Stimulated activated CD4-positive, alpha-beta T cell treated with anti-CD3 and anti-CD28 coated beads, Interleukin-4, amount 100 ng/mL, for 48 hours (primary cell): ENCODE measurements around the gene VWA5B1.

Experiments used
- DNase-seq, 2 donors: peaks; one replicate each; pipeline ENCODE4 v3.0.0-alpha.2; 2020; ENCODE audit warnings: low read depth in 2 of 2

The VWA5B1 gene

DNA sequence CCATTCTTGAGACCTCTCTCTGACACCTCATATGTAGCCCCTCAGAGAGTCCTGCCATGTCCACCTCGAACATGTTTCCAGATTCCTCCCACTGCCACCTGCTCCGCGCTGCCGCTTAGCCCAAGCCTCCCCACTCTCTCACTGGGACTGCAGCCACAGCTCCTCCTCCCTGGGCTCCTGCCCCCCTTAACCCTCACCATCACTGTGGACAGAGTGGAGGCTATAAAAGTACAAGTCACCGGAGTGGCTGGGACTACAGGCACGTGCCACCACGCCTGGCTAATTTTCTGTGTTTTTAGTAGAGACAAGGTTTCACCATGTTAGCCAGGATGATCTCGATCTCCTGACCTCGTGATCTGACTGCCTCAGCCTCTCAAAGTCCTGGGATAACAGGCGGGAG is 77.0 kb downstream of the VWA5B1 start:
- DNase-seq, result no peak

DNA sequence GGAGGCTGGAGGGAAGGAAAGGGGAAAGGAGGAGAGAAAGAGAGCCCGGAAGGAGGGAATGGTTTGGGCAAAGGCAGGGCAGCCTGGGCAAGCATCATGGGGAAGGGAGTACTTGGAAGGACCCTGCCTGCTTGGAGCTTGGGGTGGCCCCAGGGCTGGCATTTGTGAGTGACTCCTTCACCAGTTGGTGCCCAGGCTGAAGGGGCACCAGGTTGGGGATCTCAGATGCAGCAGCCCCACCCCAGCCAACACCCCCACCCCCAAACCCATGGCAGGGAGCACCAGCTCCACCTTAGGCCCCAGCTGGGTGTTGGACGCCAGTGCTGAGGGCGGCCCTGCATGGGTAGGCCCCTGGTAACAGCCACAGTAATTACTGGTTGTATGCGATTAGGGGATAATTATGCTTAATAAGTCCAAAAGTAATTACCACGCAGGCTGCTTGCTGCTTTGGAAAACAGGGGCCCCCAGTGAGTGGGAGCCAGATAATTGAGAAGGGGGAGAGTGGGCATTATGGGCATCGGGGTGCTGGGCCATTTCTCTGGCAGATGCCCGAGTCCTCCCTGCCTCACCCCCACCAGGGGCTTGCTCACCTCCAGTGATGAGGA is 78.3 kb downstream of the VWA5B1 start:
- DNase-seq, result no peak

- no peak for DNase-seq
These were observed 80.0 kb downstream of the VWA5B1 start for GRCh38 chr1:20370698-20371097.

DNA sequence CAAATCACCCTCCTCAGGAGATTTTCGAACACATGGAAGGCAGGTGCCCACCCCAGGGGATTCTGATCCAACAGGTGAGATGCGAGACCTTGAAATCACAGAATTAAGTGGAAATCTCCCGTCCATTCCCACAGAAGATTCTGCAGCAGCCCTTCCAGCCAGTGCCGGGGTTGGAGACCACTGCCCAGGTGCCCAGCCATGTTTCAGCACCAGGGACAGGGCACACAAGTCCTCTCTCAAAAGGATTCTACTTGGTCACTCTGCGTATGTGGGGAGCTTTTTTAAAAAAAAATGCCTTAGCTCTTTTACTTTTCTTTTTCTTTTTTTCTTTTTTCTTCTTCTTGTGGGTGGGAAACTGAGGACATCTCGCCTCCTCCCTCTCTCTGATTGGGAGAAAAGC is 80.7 kb downstream of the VWA5B1 start:
- no peak for DNase-seq

DNA sequence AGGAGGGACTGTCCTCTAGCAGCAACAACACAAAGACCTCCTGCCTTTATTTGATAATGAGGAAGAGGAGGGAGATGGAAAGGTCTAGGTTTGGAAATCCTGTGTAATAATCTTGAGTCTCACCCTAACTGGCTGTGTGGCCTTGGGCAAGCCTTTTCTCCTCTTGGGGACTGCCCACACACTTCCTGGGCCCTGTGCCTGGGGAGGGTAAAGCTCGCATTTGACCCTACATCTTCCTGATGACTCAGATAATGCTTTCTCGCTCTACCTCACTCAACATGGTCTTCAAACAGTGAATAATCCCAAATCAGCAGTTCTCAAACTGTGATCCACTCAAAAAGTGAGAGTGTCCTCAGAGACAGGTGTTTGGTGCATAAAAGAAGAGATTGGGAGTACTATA is 81.2 kb downstream of the VWA5B1 start:
- no peak for DNase-seq

DNA sequence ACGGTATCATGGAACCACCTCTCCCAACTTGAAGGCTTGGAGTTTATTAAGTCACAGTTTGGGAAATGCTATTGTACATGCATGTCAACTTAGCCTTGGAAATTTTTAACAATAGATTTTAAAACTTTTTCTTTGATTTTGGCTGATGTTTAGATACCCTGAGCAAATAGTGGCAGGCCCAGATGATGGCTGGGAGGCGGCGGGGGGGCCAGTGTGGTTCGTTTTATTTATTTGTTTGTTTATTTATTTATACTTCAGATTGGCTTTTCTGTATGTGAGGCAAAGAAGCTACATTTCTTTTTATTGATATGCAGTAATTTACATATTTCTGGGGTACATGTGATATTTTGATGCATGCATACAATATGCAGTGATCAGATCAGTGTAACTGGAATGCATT is 82.0 kb downstream of the VWA5B1 start:
- DNase-seq, result no peak

DNA sequence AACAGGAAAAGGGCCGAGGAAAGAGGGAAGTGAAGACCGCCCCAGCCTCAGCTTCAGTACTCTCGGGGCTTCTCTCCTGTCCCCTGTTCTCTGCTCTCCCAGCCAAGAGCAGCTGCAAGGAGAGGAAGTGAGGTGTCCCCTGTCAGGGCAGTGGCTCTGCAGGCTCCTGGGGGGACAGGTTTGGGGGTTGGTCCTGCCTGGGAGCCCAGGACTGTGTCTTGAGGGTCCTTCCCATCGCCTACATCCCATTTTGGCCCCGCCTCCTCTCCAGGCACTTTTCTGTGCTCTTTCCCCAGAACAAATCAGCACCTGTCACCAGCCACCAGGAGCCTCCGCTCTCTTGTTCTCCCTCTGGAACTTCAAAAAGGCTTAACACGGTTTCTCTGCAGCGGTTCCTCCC is 82.6 kb downstream of the VWA5B1 start:
- no peak for DNase-seq

DNA sequence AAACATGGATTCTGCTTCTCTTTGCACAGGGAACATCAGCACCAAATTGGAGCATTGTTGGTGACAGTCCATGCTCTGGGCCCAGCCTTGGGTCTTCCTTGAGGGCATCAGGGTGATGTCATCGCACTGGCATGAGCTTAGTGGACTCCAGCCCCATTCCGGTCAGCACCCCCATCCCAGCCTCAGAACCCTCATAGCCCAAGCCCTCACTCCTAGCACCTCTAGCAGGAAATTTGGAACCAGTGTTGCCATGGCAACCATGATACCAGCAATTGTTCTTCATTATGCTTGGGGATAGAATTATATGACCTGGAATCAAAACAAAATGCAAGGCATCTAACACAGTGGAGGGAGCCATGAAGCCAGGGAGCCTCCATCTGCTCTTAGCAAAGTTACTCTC is 83.1 kb downstream of the VWA5B1 start:
- no peak for DNase-seq

DNA sequence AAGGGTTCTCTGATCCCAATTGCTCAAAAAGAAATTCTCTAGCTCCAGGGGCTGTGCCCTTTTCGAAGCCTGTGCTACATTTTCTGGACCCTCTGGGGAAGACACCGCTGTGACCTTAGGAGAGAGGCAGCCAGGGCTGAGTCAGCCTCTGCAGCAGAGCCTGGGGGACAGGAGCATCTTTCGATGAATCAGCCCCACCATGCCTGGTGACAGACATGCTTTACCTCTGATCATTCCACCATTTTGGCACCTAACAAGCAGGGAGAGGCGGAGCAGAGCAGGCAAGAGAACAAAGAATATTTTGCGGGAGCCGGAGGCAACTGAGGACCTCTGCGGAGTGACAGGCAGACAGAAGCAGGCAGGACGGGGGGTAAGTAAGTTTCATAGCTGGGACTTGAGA is 84.9 kb downstream of the VWA5B1 start:
- DNase-seq, result no peak

DNA sequence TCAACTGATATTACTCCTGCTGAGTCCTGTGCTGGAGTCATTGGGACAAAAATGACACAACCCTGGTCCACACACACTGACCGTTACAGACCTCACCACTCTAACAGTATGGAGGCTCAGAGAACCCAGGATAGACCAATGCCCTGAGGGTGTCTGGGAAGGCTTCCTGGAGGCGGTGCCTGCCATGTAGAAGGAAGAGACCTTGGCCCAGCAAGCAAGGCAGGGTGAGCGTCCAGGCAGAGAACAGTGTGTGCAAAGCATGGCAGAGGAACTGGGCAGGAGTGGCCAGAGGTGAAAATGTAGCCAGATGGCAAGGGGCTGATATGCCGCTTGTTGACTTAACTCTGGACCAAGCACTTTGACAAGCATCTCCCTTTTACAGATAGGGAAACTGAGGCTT is 85.5 kb downstream of the VWA5B1 start:
- no peak for DNase-seq

GRCh38 chr1:20376880-20377494 is 86.3 kb downstream of the VWA5B1 start:
- DNase-seq, result peak; percentile 45 to 70

DNA sequence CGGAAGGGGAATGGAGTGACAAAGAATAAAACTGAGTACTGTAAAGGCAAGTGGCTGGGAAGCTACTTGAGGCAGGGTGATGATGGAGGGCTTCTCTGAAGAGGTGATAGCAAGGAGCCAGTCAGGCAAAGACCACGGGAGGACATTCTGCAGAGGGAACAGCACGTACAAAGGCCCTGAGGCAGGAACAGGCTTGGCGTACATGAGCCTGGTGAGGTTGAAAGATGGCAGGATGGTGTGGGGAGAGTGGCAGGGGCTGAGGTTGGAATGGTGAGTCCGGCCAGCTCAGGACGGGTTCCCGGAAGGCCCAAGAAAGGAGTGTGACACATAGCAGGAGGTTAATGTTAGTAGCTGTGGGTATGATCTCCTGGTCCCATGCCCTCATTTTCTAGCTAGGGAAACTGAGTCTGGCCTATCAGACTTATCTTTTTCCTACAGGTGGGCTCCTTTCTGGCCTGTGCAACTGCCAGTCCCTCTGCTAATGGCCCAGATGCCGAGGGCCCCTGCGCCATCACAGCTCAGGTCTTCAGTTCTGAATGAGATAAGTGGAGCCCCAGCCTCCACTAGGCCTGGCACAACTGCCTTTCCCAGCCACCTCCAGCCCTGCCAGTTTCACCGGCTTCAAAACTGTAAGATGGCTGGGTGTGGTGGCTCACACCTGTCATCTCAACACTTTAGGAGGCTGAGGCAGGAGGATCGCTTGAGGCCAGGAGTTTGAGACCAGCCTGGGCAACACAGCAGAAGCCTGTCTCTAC is 87.0 kb downstream of the VWA5B1 start:
- no peak for DNase-seq

GRCh38 chr1:20379075-20379474 is 88.4 kb downstream of the VWA5B1 start:
- DNase-seq, result no peak

- no peak for DNase-seq
These were observed 89.5 kb downstream of the VWA5B1 start for GRCh38 chr1:20380175-20380574.

- DNase-seq, result no peak
These were observed 90.0 kb downstream of the VWA5B1 start for GRCh38 chr1:20380616-20381035.

- DNase-seq, result no peak
These were observed 90.5 kb downstream of the VWA5B1 start for GRCh38 chr1:20381045-20381641.

GRCh38 chr1:20381961-20382360 is 91.3 kb downstream of the VWA5B1 start:
- no peak for DNase-seq

DNA sequence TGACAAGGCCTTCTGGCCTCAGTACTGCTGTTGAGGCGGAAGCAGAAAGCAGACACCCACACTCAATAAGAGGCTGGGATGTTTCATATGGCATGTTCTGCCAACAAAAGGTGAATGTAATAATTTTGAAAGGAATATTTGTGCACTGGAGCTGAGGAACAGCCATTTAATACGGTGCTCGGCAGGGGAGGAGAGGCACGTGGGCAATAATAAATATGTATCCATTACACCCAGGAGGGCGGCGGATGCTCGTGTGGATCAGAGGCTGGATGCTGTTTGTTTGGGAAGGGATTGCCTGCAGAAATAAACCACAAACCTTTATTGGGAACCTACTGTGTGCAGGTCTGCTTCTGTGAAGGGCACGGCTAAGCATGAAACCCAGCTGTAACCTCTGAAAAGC is 92.0 kb downstream of the VWA5B1 start:
- DNase-seq, result no peak

GRCh38 chr1:20383631-20384030 is 93.0 kb downstream of the VWA5B1 start:
- DNase-seq, result no peak

GRCh38 chr1:20385630-20386029 is 95.0 kb downstream of the VWA5B1 start:
- DNase-seq, result no peak

DNA sequence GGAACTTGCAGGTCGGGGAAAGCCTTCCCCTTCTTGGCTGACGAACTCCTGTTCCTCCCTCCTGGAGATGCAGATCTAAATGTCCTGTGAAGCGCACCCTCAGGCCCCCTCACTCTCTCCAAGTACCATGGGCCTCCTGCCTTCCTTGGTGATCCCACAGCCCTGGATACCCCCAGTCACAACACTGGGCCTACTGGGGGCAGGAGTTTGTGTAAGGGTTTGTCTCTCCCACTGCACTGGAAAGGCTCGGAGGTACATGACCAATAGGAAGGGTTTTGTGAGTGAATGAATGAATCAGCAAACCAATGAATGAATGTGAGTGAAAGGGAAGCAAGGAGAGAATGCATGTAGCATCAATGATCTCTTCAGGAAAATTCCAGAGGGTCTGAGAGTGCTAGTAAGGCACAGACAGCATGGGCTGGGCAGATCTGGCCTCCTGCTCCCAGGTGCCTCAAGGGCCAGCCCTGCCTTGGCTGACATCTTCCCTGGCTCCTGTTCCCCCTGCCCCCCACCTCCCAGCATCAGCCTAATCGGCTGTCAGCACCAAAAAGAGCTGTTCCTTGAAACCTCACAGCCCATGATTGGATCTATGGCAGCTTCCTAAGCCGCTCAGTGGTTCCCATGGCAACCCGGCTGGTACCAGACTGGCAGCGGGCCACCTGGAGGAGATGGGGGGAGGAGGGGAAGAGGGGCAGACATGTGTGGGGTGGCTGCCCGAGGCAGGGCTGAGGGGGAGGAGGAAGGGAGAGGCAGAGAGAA is 95.8 kb downstream of the VWA5B1 start:
- no peak for DNase-seq

DNA sequence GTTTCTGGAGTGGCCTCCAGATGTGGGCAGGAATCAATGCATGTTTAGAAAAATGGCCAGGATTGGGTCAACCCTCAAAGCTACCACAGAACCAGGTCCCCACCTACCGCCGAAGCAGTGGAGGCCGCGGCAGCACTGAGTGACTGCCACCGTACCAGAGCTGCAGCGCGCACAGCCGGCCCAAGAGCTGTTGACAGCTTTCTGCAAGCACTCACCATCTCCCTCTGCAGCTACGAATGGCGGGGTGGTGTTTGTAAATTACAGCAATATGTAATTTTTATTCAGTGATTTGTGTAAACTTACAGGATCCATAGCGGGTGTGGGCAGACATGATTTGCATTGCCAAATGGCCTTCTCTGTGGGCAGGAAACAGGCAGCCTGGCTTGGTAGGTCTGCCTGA is 98.9 kb downstream of the VWA5B1 start:
- DNase-seq, result no peak
